DMS153 treated with DMSO at 0.1 percent for 48 hours (cell line): ENCODE results near the gene DYSF.
A peak's percentile ranks its signal among the peaks of the same experiment; 100 is the strongest.

ENCODE experiments used
- DNase-seq: peaks from one replicate; lab custom pipeline; 2025; ENCODE audit not compliant: unreplicated experiment; lab: John Stamatoyannopoulos, UW

DYSF gene

GRCh38 chr2:71455741-71456569 is 2.6 kb downstream of the DYSF start:
- DNase-seq, result peak; percentile 32

- DNase-seq, result no peak
Measured at GRCh38 chr2:71456617-71457016, 3.3 kb downstream of the DYSF start.

DNA sequence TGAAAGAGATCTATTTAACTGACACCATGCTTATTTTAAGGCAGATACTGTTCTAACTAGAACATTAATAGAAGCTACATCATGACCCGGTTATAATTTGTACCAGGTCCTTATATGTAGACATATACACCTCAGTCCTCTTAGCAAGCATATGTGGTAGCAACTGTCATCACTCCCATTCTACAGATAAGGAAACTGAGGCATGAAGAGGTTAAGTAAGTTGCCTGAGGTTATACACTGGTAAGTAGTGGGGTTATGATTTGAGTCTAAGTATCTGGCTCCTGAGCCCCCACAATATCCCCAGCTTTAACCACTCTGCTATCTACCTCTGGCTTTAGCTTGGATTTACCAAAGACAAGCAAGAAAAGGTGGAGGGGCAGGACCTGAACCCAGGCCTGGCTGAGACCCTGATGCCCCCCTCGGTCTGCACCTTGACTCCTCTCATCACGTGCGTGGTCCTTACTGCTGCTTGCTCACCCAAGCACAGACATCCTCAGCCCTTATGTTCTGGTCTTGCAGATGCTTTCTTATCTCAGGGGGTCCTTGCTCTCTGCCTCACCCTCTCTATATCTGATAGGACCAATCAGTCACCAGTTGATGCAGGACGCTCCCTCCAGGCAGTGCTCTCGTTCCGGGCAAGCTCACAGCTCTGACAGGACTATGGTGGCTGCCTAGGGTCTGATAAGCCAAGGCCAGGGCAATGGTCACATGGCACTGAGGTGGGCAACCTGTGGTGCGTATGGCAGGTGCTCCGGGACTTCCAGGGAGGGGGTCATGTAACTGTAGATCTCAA is 4.0 kb downstream of the DYSF start:
- DNase-seq, result no peak

DNA sequence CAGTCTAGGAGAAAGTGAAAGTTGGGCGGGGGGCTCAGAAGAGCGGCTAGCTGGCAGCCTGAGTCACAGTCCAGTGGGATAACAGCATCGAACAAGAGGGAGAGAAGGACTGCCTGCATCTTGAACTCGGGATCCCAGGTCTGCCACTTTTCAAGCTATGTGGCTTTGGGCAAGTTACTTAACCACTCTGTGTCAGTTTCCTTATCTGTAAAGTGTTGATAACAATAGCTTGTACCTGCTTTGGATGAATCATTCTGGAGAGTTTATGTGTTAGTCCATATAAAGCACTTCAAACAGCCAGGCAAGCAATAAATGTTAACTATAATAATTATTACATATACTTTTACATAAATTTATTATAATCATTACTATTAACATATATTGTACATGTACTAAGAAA is 4.6 kb downstream of the DYSF start:
- DNase-seq, result no peak

GRCh38 chr2:71458413-71459083 is 5.2 kb downstream of the DYSF start:
- no peak for DNase-seq

DNA sequence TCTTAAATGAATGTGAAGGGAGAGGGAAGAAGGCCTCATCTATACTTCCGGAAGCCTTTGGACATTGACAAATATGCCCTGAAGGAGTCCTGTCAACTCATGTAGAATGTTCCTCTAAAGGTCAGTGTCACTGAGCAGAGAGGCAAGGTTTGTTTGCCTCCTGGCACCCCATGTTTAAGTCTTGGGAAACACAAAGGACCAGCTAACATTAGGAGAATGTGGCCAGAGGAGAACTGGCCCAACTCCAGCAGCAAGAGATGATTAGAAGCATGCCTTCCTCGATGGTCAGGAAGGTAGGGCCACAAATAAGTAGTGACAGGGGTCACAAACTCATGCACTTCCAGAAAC is 5.7 kb downstream of the DYSF start:
- DNase-seq, result no peak

- DNase-seq, result no peak
Measured at GRCh38 chr2:71460056-71460455, 6.7 kb downstream of the DYSF start.

GRCh38 chr2:71460595-71461303 is 7.4 kb downstream of the DYSF start:
- no peak for DNase-seq

DNA sequence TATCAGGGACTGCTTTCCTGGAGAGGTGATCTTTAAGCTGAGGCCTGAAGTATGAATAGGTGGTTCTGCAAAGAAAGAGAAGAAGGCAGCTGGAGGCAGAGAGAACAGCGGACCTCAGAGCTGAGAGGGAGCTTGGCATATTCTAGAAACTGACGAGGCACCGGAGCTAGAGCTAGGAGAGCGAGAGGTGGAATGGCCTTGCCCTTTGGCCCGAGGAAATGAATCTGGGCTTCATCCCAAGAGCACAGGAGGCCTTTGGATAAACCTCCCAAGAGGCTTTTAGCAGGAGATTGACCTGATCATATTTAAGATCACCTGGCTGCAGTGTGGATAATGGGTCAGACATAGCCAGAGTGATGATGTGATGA is 7.9 kb downstream of the DYSF start:
- DNase-seq, result no peak

DNA sequence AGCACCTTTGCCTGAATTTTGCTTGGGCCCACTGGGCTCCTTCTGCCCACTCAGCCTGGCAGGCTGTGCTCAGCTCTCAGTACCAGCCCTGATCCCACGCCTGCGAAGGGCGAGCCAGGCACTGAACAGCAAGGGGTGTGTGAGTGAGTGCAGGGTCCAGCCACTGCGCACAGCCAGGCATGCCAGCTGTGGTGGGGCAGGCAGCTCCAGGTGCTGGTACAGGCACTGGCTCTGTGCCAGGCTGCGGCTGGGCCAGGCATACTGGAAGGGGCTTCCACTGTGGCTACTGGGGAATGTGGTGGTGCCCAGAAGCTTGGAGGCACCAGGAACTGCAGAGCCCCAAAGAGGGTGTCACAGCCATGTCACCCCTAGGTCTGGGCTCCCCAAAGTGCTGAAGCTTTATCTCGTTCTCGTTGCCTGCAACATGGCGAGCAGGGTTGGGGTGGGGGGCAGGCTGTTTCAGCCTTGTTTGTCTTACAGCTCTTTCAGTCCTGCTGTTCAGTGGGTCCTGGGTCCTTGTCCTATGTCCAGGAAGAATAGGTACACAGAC is 8.8 kb downstream of the DYSF start:
- no peak for DNase-seq

GRCh38 chr2:71462641-71463341 is 9.4 kb downstream of the DYSF start:
- no peak for DNase-seq

DNA sequence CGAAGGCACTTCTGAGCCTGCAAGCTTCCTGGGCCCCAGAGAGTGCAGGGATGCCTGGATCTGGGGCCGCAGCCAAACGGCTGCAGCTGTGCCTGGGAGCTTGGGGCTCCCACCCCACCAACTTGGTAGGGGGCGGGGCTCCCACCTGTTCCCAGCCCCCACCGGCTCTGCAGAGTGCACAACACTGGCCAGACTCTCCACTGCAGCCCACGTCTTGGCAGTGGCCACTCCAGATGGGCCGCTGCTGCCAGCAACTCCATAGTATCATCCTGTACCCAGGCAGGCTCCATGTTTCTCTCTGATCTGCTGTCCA is 9.9 kb downstream of the DYSF start:
- DNase-seq, result no peak

GRCh38 chr2:71464389-71464788 is 11.0 kb downstream of the DYSF start:
- DNase-seq, result no peak

DNA sequence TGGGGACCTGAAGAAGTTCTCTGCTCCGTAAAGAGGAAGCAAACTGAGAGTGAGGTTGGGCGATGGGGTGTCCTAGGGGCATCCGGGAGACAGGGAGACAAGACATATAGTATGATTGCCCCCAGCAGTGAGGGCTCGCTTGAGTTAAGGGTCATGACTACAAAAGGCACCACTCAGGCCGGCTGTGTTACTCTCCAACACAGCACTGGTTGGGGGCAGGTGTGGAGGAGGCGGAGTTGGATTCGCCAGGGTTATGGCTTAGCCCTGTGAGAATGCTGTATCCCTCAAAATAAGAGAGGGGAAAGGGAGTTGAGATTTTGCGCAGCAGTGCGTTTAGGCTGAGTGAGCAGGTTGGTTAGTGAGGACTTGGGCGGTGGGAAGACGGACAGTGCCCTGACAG is 12.0 kb downstream of the DYSF start:
- no peak for DNase-seq

GRCh38 chr2:71465961-71466300 is 12.6 kb downstream of the DYSF start:
- no peak for DNase-seq

GRCh38 chr2:71466301-71467179 is 13.2 kb downstream of the DYSF start:
- no peak for DNase-seq

DNA sequence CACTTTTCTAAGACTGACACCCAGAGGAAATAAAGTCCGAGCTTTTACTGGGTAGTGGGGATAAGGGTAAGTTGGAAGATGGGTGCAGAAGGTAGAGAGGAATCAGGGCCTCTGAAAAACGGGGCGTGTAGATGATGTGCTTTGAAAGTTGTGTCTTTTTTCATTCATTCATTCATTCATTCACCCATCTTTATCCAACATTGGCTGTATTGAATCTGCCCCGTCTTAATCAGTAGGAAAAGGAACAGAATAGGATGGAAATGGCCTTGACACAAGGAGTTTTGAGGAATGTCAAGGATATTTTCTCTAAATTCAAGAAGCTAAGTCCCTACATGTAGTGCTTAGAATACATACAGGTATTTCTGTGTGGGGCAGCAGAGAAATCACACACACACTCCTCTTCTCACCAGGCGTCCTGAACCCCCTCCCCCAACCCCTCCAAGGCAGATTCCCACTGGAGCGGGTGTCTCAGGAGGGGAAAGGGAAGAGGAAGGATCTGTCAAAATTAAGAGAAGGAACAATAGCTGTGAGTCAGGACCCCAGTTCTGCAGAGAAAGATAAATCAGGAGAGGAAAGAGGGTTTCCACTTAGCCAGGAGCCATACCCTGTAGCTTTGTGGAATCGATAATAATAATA is 13.9 kb downstream of the DYSF start:
- no peak for DNase-seq

- no peak for DNase-seq
Measured at GRCh38 chr2:71468279-71469015, 15.1 kb downstream of the DYSF start.
